NCI-H2081 (cell line): ENCODE measurements around the gene RBBP8.

Source experiments
- DNase-seq, 2 experiments: peaks; one replicate each; lab custom pipeline; 2025; lab: John Stamatoyannopoulos, UW

Gene RBBP8

DNA sequence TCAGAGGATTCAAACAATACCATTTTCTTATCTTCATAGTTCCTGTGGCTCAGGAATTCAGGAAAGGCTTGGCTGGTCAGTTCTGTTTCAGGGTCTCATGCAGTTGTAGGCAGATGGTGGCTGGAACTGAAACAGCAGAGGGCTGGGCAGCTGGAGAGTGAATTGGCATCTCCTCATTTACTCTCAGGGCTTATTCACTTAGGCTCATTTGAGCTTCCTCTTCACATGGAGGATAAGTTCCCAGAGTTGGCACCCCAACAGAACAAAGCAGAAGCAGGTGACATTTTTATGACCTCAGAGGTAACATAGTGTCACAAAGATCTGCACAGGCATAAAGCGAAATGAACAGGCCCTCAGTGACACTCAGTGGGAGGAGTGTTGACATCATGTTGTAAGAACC, 66.1 kb downstream of the RBBP8 start:
- DNase-seq, result no peak

- no peak for DNase-seq
Observed at GRCh38 chr18:22999647-23000046, 66.5 kb downstream of the RBBP8 start.

DNA sequence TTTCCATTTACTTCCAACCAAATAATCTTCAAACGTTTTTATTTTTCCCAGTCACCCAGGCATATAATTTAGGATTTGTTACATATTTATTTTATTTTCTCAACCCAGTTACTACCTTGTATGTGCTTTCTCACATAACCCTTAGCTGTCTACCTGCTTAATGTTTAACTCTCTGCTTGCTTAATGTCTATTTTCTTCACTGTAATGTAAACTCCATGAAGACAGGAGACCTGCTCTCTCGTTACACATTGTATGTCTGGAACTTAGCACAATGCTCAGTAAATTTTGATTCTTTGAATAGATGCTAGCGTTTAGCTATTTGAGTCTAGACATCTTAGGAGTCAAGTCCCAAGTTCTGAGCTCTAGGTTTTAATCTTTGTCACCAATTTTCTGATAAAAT, 70.2 kb downstream of the RBBP8 start:
- DNase-seq, result no peak

- DNase-seq, result no peak
Observed at GRCh38 chr18:23012249-23012648, 79.1 kb downstream of the RBBP8 start.

- DNase-seq, result no peak
Observed at GRCh38 chr18:23020555-23021294, 87.6 kb downstream of the RBBP8 start.

DNA sequence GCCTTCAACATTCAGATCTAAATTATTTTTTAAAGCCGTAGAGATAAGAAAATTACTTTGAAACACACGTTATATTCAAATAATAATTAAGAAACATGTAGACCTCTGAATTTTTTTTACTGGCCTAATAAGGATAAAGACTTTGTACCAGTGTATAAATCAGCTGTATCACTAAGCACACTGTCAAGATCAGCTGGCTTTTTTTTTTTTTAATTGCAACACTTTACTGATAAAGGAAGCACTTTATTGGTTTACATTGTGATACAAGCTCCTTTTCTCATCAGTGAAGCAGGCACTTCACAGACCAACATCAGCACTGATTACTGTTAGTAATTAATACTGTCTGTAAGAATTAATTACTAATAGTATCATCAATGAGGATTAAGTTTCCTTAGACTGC, 88.5 kb downstream of the RBBP8 start:
- no peak for DNase-seq

DNA sequence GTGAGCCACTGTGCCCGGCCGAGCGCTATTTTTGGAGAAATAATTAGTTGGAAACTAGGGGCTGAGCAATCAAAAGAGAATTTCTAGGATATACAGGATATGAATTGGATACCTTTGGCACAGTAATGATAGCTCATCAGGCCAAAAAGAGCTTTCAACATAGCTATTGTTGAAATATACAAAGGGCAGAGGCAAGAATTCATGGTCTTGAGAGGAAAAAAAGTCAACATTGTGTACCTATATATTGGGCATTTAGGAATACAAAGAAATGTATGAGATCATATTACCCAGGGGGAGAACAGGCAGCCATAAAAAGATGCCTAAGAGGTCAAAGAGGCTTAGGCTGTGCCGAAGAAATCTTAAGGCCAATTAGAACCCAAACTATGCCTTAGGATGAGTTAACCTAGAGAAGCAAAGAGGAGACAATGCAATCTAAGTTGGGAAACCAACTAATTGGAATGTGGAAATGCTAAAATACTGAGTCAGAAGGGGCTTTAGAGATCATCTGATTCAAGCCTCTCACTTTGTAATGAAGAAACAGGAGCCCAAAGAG, 99.0 kb downstream of the RBBP8 start:
- no peak for DNase-seq

DNA sequence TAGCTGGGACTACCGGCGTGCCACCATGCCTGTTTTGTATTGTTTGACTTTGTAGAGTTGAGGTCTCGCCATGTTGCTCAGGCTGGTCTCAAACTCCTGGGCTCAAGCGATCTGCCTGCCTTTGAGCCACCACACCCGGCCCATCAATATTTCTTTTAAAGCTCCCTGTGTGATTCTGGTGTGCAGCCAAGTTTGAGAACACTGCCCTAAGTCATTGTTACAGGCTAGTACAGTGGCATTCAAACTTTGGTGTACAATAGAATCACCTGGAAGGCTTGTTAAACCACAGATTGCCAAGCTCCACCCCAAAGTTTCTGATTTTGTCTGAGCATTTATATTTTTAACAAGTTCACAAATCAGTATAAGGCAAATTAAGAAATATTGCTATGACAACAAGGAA, 99.9 kb downstream of the RBBP8 start:
- DNase-seq, result no peak

DNA sequence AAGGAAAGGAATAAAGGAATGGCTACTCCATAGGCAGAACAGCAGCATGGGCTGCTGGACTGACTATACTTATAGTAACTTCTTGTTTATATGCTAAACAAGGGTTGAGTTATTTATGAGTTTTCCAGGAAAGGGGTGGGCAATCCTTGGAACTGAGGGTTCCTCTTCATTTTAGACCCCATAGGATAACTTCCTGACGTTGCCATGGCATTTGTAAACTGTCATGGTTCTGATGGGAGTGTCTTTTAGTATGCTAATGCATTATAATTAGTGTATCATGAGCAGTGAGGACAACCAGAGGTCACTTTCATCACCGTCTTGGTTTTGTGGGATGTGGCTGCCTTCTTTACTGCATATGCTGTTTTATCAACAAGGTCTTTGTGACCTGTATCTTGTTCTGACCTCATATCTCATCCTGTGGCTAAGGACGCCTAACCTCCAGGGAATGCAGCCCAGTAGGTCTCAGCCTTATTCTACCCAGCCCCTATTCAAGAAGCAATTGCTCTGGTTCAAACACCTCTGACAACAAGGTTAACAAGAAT, 103.6 kb downstream of the RBBP8 start:
- no peak for DNase-seq

DNA sequence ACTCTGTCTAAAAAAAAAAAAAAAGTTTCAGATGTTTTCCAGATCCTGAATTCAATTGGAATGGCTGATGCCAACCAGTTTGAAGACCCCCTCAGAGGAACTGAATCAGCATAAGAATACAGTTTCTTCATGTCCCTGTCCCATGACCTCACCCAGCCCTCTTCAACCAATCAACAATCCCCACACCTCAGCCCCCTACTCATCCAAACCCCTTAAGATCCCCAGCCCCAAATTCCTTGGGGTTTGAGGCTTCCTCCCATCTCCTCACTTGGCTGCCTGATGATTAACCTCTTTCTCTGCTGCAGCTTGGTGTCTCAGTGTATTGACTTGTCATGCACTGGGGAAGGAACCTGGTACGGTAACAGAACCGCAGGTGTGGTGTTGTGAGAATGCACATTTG, 104.5 kb downstream of the RBBP8 start:
- DNase-seq, result no peak

GRCh38 chr18:23038712-23039111, 105.6 kb downstream of the RBBP8 start:
- DNase-seq, result no peak

DNA sequence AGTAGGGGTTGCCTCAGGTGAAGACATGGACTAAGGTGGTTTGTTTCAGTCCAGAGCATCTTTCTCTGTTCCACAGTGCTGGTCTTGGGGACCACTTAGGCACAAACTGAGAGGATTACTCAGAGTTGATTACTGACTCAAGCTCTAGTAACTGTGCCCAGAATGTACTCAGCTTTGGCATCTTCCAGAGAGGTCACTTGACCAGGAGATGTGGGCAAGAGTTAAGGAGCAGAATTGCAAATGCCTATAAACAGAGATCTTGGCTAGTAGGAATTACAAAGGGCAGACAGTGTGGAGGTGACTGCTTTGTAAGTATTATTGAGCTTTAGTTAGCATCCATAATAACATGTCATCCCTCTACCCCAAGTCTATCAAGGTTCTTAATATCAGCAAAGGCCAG, 109.0 kb downstream of the RBBP8 start:
- no peak for DNase-seq

DNA sequence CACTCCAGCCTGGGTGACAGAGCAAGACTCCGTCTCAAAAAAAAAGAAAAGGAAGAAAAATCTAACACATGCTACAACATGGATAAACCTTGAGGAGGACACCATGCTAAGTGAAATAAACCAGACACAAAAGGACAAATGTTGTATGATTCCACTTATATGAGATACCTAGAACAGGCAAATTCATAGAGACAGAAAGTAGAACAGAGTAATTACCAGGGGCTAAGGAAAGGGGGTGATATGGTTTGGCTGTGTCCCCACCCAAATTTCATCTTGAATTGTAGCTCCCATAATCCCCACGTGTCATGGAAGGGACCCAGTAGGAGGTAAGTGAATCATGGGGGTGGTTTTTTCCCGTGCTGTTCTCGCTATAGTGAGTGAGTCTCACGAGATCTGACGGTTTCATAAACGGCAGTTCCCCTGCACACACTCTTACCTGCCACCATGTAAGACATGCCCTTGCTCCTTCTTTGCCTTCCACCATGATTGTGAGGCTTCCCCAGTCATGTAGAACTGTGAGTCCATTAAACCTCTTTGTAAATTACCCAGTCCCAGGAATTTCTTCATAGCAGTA, 110.8 kb downstream of the RBBP8 start:
- DNase-seq, result no peak

DNA sequence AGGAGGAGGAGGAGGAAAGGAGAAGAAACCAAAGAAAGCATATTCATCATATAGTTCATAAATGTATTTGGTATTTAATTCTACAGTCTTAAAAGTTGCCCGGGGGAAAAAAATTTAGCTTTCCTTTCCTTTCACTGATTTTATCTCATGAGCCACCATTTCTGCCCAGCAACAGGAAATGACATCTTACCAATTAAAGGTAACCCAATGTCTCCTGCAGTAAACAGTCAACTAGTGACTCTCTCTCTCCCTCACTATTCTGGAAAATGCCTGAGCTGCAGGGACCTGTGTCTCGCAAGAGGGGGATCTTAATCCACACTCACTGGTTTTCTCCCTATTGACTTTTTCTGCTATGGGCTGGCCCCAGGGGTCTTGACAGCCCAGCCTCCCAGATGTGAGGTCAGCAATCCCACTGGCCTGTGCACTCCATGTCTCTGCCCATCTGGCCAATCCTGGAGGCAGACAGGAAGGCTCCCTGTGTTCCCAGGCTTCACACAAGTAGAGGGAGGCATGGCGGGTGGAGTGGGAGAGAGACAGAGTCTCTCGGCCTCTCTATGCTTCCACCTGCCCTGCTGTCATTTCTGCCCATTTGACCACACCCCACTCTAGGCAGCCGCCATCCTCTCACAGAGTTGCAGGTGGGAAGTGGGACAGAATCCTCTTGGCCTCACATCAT, 116.7 kb downstream of the RBBP8 start:
- no peak for DNase-seq

DNA sequence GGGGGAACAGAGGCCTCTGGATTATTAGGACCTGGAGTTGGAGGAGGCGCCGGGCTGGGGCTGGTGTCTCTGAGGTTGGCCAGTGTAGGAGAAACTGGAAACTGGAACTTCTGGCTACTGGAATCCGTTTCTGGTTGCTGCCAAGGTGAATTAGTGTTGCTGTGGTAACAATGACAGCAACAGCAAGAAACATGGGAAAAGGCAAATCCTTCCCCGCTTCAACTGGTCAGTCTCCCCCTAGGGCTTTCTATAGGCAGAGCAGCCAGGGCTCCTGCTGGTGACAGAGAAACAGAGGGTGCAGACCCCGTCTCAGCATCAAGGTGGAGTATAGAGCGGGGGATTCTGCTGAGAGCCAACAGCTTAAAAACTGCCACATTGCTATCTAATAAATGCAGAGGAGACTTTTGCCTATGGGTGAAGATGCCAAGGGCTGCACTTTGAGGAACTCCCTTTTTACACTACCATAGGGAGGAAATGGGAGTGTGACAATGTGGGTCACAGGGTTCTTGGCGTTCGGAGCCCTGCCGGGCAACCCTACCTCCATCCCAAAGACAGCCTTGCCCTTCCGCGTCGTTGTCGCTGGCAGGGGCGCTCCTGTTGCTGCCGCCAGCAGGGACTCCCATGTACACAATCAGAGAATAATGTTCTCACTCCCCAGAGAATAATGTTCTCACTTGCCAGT, 120.8 kb downstream of the RBBP8 start:
- DNase-seq, result no peak

GRCh38 chr18:23054553-23054952, 121.4 kb downstream of the RBBP8 start:
- DNase-seq, result no peak

DNA sequence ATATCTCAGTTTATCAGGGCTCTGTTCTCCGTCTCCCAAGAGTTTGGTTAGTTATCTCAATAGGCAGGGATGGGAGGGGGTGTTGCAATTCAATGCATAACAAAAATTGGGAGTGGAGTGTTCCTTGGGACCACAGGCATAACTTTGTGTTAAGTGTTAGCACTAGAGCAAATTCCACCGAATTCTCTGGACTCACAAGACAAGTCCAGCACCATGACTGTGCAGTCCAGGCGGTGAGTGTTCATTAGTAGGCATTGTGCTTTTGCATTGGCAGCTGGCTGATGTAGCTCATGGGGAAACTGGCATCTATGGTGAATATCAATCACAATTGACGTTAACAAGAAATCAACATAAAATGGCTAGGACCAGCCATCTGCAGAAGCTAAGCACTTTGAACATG, 123.2 kb downstream of the RBBP8 start:
- DNase-seq, result no peak

DNA sequence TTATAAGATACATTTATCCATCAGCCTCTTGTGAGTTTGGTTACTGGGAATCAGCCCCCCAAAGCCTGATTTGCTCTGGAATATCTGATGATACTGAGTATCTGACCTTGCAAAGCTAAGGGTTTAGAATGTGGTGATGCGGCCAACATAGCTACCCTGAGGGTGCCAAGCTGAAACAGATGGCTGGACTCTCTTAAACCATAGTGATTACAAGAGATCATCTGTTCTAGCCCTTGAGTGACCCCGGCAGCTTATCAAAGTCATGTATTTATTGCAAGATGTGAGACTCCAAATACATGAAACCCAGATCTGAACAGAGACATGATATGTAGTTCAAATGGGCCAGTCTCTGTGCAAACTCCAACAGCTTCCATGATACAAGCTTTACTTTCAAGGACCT, 124.0 kb downstream of the RBBP8 start:
- no peak for DNase-seq

- DNase-seq, result no peak
Observed at GRCh38 chr18:23058746-23059415, 125.8 kb downstream of the RBBP8 start.

DNA sequence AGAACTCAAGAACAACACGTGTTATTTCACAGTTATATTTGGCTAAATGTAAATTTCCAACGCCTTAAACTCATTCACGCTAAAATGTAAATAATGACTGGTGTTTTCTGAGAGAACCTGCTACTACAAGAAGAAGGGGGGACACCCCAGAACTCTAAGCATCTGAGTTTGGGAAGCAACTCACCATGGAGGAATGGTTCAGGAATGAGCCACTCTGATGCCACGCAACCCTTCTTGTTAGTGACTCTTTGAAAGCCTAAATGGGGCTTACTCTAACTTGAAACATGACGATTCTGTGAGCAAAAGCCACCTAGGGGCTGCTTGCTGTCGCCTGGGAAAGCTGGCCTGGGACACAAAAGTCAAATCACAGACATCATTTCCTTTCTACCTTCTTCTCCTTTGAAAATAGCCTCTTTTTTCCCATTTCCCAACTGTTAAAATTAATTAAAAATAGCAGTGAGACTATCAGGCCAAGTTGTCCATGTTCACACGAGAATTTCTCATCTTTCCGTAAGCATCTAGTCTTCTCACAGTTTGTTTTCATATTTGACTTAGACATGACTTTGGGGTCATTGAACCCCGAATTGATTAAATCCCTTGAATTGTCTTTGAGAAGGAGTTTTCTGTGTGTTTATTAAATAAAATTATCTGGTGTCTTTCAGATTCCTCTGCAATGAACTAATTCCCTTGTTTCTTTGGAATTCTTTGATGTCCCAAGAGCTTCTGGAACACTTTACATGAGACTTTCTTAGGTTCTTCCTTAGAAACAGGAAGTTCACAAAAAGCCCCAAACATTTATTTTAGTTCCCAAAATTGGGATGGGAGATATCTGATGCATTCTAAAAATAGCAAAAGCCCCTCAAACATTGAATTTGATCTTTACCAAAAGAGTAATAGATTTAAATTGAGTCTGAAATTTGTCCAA, 126.7 kb downstream of the RBBP8 start:
- no peak for DNase-seq

DNA sequence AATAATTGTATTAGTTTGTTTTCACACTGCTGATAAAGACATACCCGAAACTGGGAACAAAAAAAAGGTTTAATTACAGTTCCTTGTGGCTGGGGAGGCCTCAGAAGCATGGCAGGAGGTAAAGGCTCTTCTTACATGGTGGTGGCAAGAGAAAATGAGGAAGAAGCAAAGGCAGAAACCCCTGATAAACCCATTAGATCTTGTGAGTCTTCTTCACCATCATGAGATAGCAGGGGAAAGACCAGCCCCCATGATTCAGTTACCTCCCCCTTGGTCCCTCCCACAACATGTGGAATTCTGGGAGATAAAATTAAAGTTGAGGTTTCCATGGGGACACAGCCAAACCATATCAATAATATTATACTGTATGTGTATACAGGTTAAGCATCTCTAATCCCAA, 128.9 kb downstream of the RBBP8 start:
- no peak for DNase-seq
